RWPE1 (cell line): ENCODE results near the gene SORCS1.

Experiments used
- CTCF ChIA-PET: fragments of 350-600 bp; sonication (Branson Sonifier 250); formaldehyde crosslinking; extraction: SDS; loops from one replicate; lab custom pipeline; 2021; lab: Yijun Ruan, JAX
- POLR2A ChIA-PET: fragments of 400-600 bp; formaldehyde crosslinking; extraction: SDS; loops from one replicate; lab custom pipeline; 2020; ENCODE audit warnings: antibody characterized with exemption; ENCODE audit not compliant: low non-redundant PET; lab: Yijun Ruan, JAX
- DNase-seq: peaks from one replicate; pipeline ENCODE4 v3.0.0; 2012; ENCODE audit warnings: low spot score
- H3K27ac ChIP-seq: fragments of 450-650 bp; 2 replicates; pipeline ENCODE4 v1.5.1; 2017
- CTCF ChIP-seq: fragments of 450-650 bp; conservative IDR thresholded peaks from 2 replicates; pipeline ENCODE4 v1.5.1; 2017; ENCODE audit warnings: low read depth, mild to moderate bottlenecking

Gene SORCS1

DNA sequence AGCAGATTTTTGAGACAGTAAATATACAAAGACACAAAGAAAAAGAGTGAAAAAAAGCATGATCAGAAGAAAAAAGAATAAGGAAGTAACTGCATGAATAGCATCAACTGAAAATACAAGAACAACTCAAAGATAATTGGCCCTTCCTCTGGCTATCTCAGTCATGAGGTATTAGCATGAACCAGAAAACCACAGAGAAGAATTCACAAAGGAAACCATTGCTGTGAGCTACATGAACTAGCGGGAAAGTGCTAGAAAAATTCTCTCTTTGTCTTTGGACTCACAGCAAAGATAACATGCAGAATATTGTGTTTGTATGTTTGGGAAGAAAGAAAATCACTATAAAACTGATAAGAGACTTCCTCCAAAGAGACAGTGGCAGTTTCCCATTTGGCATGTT lies 82.9 kb downstream of the SORCS1 start:
- no peak for TF ChIP-seq CTCF
- no peak for DNase-seq
- no peak overlapping the region for H3K27ac ChIP-seq
- ChIA-PET POLR2A (no interaction called here), CTCF (no interaction called here)

GRCh38 chr10:107075117-107075516 lies 89.4 kb downstream of the SORCS1 start:
- ChIA-PET CTCF (no interaction called here), POLR2A (no interaction called here)
- no peak for DNase-seq
- TF ChIP-seq CTCF, result no peak
- H3K27ac ChIP-seq, result no peak overlapping the region

- ChIA-PET CTCF (no interaction called here), POLR2A (no interaction called here)
- no peak for TF ChIP-seq CTCF
- H3K27ac ChIP-seq, result no peak overlapping the region
- DNase-seq, result no peak
These were observed 91.7 kb downstream of the SORCS1 start for GRCh38 chr10:107072786-107073185.

- H3K27ac ChIP-seq, result no peak overlapping the region
- ChIA-PET CTCF (no interaction called here), POLR2A (no interaction called here)
These were observed 92.5 kb downstream of the SORCS1 start for GRCh38 chr10:107072028-107072427.

DNA sequence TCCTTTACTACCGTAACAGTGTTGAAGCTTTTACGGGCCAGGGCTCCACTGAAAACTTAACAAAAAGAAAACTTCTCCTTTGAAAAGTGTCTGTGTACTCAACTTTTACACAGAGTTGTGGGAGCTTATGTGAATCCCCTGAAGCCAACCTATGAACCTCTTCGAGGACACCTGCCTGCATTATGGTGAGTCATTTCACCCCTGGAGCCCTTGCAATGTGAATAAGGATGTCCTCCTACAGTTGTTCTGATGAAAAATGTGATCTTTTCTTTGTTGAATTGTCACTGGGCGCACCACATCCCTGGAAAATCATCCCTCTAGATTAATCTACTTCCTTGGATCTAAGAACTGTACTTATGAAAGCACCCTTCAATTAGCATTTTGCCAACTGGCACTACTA lies 93.2 kb downstream of the SORCS1 start:
- no peak for TF ChIP-seq CTCF
- H3K27ac ChIP-seq, result no peak overlapping the region
- DNase-seq, result no peak
- POLR2A ChIA-PET, result no interaction called here
- CTCF ChIA-PET, result no interaction called here

More at GRCh38 chr10:107072028-107072427, 92.5 kb downstream of the SORCS1 start:
- no peak for TF ChIP-seq CTCF
- no peak for DNase-seq

DNA sequence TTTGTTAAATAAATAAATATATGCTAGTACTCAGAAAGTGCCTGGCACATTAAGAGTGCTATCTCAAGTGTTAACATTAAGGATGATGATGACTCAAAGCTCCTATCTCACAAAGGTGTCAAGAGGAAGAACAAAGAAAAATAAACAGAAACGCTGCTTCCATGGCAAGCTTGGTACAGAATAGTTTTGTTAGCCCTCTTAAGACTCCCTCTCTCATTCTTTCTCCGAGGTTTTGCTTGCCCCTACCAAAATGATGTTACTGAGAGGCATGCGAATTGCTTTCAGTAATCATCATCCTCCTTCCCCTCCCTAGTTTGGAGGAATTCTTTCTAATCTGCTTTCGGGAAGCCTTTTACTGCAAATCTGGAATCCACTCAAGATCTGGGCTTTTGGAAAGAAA lies 96.7 kb downstream of the SORCS1 start:
- ChIA-PET POLR2A (no interaction called here), CTCF (interaction anchor here (0.6 kb wide), 1 partner anchor 98 kb away, joined by 3 read pairs; no protein-coding TSS in a partner anchor)

More for the DNA sequence above, 96.7 kb downstream of the SORCS1 start:
- no peak for DNase-seq
- no peak overlapping the region for H3K27ac ChIP-seq
- no peak for TF ChIP-seq CTCF
